Kidney epithelial cell (primary cell): ENCODE results near the gene PRRC2C. TPM values are rescaled to one million over a fixed set of nuclear protein-coding genes. Genes with fewer than 3 reads are reported as not detected.
"Not testable (repeated sequence)": the region's sequence is repeated elsewhere in the genome, so short reads cannot be mapped to it uniquely, and the experiment has no call there.

Experiments used
- DNase-seq: peaks from one replicate; pipeline ENCODE4 v3.0.0-alpha.2; 2010; ENCODE audit warnings: low read depth
- H3K27me3 ChIP-seq: 2 replicates; pipeline ENCODE4 v1.6.0; 2011; ENCODE audit warnings: low read length; ENCODE audit not compliant: control insufficient read depth, insufficient read depth
- H3K36me3 ChIP-seq: 2 replicates; pipeline ENCODE4 v1.5.1; 2011; ENCODE audit warnings: low read length; ENCODE audit not compliant: control insufficient read depth, insufficient read depth
- H3K4me3 ChIP-seq: 2 replicates; pipeline ENCODE4 v1.5.1; 2011; ENCODE audit warnings: low read depth, mild to moderate bottlenecking, control low read depth, low read length
- total RNA-seq: library from RNA; depleted of rRNA; stranded (reverse); fragments of >200 nt; gene quantifications from 2 replicates; pipeline ENCODE4 v1.2.3, GENCODE V29; 2015
- TF ChIP-seq, protein P1 (sequence below): IDR thresholded peaks from 2 replicates; pipeline ENCODE4 v1.5.1; 2011; ENCODE audit warnings: mild to moderate bottlenecking, moderate library complexity, low read length, control low read depth, inconsistent platforms; ENCODE audit not compliant: insufficient read depth, poor library complexity, severe bottlenecking

Gene PRRC2C
- total RNA-seq, 1 donor from 2014 or later: 95.3 TPM

DNA sequence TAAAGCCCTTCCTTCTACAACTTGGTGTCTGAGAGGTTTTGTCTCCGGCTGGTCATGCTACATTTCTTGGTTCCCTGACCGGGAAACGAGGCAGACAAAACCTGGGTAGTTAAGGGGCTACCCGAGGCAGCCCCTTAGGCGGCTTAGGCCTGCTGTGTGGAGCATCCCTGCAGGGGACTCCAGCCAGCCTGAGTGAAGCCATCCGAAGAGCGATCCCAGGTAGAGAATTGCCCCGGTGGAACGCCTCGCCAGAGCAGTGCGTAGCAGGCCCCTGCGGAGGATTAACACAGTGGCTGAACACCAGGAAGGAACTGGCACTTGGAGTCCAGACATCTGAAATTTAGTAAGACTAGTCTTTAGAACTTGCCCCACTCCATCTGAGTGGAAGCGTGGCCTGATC is 115.5 kb downstream of the PRRC2C start:
- Histone ChIP-seq H3K36me3 (no peaks in the 10 kb centered on the region), H3K27me3 (no peaks in the 10 kb centered on the region), H3K4me3 (no peak overlapping the region)
- TF ChIP-seq, protein P1, sequence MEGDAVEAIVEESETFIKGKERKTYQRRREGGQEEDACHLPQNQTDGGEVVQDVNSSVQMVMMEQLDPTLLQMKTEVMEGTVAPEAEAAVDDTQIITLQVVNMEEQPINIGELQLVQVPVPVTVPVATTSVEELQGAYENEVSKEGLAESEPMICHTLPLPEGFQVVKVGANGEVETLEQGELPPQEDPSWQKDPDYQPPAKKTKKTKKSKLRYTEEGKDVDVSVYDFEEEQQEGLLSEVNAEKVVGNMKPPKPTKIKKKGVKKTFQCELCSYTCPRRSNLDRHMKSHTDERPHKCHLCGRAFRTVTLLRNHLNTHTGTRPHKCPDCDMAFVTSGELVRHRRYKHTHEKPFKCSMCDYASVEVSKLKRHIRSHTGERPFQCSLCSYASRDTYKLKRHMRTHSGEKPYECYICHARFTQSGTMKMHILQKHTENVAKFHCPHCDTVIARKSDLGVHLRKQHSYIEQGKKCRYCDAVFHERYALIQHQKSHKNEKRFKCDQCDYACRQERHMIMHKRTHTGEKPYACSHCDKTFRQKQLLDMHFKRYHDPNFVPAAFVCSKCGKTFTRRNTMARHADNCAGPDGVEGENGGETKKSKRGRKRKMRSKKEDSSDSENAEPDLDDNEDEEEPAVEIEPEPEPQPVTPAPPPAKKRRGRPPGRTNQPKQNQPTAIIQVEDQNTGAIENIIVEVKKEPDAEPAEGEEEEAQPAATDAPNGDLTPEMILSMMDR: no peak
- no peak for DNase-seq

DNA sequence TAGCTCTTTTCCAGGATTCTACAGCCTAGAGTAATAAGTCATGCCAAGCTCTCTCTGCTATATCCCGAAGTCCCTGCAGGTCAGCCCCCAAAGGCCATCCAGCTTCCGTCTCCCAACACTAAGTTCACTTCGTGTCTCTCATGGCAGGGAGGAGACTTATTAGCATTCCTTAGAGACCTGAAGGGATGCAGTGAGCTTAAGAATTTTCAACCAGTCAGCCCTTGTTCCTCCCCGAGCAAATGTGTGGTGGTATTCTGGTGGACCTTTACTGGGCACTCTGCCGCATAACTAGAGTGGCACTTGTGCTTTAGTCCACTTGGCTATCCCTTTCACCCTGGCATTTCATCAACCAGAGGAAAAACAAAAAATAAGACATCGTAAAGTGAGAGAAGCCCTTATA is 117.7 kb downstream of the PRRC2C start:
- H3K4me3 ChIP-seq, H3K36me3 ChIP-seq, H3K27me3 ChIP-seq, DNase-seq: not testable (repeated sequence)

DNA sequence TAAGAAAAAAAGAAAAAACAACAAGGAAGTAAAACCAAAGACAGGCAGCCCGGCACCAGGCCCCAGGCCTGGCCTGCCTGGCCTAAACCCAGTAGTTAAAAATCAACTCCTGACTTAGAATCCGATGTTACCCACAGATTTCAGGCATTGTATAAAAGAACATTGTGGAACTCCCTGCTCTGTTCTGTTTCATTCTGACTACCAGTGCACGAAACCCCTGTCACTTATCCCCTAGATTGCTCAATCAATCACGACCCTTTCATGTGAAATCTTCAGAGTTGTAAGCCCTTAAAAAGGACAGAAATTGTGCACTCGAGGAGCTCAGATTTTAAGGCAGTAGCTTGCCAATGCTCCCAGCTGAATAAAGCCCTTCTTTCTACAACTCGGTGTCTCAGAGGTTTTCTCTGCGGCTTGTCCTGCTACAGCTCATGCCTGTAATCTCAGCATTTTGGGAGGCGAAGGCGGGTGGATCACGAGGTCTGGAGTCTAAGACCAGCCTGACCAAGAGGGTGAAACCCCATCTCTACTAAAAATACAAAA is 121.1 kb downstream of the PRRC2C start:
- Histone ChIP-seq H3K27me3 (no peaks in the 10 kb centered on the region), H3K36me3 (no peaks in the 10 kb centered on the region), H3K4me3 (no peak overlapping the region)
- no peak for DNase-seq
- TF ChIP-seq, protein P1: no peak

DNA sequence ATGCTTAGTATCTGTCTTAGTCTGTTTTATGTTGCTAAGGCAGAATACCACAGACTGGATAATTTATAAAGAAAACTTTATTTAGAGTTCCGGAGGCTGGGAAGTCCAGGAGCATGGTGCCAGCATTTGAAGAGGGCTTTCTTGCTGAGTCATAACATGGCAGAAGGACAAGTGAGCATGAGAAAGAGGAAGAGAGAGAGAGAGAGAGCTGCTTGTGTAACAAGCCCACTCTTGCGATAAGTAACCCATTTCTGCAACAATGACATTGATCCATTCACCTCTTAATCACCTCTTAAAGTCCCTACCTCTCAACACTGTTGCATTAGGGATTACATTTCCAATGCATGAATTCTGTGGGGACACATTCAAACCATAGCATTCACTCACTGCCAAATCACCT is 125.1 kb downstream of the PRRC2C start:
- Histone ChIP-seq H3K4me3 (no peak overlapping the region), H3K27me3 (no peaks in the 10 kb centered on the region), H3K36me3 (no peaks in the 10 kb centered on the region)
- TF ChIP-seq, protein P1: no peak
- DNase-seq: no peak

DNA sequence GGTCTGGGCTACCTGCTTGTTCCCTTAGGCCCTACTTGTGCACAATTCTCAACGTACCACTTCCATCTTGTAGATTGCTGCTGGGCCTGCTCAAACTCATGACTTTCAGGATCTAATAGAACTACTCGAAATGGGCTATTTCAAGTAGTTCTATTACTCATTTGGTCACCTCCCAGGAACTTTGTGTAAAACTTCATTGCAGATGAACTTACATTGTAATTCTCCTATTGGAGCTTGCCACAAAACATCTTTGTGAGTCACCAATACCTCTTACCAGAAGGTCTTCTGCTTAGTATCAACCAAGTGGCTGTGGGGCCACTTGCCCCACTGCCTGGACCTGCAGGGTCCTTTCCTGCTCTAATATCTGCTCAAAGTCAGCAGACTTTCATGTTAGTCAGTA is 126.0 kb downstream of the PRRC2C start:
- TF ChIP-seq, protein P1: no peak
- no peaks in the 10 kb centered on the region for H3K36me3 ChIP-seq
- no peaks in the 10 kb centered on the region for H3K27me3 ChIP-seq
- H3K4me3 ChIP-seq: no peak overlapping the region
- DNase-seq: no peak

DNA sequence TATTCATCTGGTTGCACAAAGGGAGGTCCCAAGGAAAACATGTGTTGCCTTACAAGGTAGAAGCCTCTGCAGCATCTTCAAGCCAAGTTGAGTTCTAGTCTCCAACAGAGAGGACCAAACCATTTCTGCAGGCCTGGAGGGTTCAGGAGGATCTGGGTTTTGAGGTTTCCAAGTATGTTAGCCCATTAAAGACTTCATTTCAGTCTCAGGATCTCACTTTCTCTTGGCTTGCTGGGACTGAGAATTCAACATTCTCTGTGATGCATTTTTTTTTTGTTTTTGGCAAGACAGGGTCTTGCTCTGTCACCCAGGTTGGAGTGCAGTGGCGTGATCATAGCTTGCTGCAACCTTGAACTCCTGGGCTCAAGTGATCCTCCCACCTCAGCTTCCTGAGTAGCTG is 128.0 kb downstream of the PRRC2C start:
- peaks cover 3% of the 10 kb centered on the region for H3K27me3 ChIP-seq
- no peak overlapping the region for H3K4me3 ChIP-seq
- no peaks in the 10 kb centered on the region for H3K36me3 ChIP-seq
- no peak for DNase-seq
- TF ChIP-seq, protein P1: no peak

DNA sequence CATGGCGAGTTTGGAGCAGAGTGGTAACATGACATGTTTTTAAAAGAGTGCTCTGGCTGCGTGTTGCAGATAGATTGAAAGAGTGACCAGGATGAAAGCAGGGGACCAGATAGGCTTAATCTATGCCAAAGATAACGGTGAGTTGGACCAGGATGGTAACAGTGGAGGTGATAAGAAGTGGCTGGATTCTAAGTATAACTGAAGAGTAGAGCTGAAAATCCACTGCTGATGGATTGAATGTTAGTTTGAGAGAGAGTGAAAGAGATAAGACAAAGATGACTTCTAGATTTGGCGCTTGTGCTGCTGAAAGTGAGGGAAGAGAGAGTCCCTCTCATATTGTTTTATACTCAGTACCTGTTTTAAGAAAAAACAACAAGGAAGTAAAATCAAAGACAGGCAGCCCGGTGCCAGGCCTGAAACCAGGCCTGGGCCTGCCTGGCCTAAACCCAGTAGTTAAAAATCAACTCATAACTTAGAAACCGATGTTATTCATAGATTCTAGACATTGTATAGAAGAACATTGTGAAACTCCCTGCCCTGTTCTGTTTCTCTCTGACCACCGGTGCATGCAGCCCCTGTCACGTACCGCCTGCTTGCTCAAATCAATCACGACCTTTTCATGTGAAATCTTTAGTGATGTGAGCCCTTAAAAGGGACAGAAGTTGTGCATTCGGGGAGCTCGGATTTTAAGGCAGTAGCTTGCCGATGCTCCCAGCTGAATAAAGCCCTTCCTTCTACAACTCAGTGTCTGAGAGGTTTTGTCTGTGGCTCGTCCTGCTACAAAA is 130.0 kb downstream of the PRRC2C start:
- not testable (repeated sequence) for H3K27me3 ChIP-seq, DNase-seq, H3K4me3 ChIP-seq, H3K36me3 ChIP-seq
